GM12864 (cell line): ENCODE results near the gene UBAP1L.
"Not testable (repeated sequence)": the region's sequence is repeated elsewhere in the genome, so short reads cannot be mapped to it uniquely, and the experiment has no call there.

Experiments
- DNase-seq: peaks from one replicate; pipeline ENCODE4 v3.0.0-alpha.2; 2011; ENCODE audit warnings: low read depth
- H3K4me3 ChIP-seq: 2 replicates; pipeline ENCODE4 v1.5.1; 2011; ENCODE audit warnings: mild to moderate bottlenecking, low read depth, low read length, control low read depth
- TF ChIP-seq, protein P1 (sequence below): IDR thresholded peaks from 2 replicates; pipeline ENCODE4 v1.5.1; 2011; ENCODE audit warnings: low read depth, mild to moderate bottlenecking, moderate library complexity, low read length, control low read depth, inconsistent platforms; ENCODE audit errors: missing control alignments

The UBAP1L gene

DNA sequence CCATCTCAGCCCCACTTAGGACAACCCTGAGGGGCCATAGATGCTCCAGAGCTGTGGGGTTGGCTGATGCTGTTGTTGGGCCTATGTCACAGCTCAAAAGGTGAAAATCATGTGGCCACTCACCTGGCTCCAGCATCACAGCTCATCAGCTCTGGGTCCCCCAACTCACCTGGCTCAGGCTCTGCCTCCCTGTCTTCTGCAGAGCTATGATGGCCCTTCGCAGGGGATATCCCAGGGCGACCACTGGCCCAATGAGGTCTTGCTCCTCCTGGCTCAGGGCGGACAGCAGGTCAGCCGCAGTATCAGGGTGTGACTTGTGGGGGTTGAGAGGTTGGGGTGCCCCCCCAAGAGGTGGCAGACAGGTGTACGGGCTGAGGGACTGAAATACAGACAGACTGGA, 15.7 kb downstream of the UBAP1L start:
- TF ChIP-seq, protein P1, sequence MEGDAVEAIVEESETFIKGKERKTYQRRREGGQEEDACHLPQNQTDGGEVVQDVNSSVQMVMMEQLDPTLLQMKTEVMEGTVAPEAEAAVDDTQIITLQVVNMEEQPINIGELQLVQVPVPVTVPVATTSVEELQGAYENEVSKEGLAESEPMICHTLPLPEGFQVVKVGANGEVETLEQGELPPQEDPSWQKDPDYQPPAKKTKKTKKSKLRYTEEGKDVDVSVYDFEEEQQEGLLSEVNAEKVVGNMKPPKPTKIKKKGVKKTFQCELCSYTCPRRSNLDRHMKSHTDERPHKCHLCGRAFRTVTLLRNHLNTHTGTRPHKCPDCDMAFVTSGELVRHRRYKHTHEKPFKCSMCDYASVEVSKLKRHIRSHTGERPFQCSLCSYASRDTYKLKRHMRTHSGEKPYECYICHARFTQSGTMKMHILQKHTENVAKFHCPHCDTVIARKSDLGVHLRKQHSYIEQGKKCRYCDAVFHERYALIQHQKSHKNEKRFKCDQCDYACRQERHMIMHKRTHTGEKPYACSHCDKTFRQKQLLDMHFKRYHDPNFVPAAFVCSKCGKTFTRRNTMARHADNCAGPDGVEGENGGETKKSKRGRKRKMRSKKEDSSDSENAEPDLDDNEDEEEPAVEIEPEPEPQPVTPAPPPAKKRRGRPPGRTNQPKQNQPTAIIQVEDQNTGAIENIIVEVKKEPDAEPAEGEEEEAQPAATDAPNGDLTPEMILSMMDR = no peak
- no peak overlapping the region for H3K4me3 ChIP-seq
- DNase-seq = no peak

DNA sequence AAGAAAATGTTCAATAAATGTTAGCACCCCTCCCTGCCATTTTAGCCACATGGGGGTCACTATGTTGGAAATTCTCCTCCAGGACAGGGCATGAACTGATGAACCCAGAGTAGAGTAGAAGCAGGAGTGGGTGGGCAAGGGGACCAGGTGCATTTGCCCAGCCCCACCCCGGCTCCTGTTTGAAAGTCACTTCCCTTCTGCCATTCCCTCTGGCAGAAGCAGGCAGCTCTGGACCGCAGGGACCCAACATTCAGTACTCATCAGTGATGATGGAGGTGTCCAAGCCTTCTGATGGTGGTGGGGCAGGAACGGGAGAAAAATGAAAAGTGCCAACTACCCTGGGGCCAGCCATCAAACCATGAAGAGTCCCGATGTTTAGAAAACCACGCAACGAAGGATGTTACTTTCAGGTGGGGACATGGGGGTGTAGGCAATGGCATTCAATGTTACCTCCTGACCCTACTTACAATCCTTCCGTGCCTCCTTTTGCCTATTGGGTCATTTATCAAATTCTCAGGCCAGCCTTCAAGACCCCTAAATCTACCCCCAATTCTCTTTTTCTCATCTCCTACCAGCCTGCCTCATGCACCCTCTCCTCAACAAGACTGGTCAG, 17.2 kb downstream of the UBAP1L start:
- DNase-seq = no peak
- H3K4me3 ChIP-seq = no peak overlapping the region
- TF ChIP-seq, protein P1 = no peak

DNA sequence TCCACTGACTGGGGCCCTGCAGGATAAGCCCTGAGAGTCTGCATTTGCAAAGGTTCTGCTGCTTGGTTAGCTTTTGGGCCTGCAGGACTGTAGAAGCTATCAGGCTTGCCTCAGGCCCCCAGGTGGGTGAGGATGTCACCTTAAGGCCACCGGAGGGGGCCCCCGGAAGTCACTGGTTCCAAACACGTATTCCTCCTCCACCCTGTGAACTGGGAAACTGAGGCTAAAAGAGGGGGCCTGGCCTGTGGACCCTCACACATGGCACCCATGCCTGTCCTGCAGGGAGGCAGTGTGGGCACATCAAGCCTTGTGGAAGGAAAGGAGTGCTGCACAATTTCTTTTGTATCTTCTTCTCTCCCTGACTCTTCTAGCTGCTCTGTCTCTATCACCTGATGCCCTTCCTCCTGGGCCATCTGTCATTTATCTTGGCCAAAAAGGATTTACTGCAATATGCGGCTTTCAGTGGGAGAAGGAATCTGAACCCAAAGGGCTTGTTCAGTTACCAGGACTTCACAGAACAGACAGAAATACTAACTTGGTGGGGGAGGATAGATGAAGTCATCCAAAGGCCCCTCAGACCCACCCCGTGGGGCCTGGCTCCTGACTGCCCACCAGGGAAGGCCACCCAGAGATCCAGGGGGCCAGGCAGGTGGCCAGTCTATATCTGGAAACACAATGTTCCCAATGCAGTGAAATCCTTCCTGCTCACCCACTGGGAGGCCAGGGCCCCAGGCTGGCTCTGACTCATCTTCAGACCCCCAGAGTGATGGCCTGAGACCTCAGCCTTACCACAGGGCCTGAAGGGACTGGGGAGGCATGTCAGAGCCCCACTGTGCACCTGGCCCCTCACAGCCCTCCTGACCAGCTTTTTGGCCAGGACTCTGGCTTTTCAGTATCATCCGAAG, 18.3 kb downstream of the UBAP1L start:
- H3K4me3 ChIP-seq = no peak overlapping the region
- DNase-seq = no peak
- TF ChIP-seq, protein P1 = no peak

DNA sequence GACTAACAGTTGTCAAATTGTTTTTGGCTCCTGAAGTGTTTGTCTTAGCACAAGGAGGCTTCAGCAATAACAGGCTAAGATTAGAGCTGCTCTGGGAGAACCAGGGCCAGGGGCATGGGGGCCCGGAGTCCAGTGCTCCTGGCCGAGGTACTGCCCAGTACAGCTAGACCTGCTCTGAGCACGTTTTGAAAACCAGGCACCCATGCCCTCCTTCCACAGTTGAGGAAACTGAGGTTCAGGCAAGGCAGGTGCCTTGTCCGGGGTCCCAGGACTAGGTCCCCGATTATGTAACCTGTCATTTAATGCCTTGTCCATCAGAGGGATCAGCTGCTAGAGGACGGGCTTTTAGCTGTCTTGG, 19.3 kb downstream of the UBAP1L start:
- DNase-seq = no peak
- TF ChIP-seq, protein P1 = no peak

DNA sequence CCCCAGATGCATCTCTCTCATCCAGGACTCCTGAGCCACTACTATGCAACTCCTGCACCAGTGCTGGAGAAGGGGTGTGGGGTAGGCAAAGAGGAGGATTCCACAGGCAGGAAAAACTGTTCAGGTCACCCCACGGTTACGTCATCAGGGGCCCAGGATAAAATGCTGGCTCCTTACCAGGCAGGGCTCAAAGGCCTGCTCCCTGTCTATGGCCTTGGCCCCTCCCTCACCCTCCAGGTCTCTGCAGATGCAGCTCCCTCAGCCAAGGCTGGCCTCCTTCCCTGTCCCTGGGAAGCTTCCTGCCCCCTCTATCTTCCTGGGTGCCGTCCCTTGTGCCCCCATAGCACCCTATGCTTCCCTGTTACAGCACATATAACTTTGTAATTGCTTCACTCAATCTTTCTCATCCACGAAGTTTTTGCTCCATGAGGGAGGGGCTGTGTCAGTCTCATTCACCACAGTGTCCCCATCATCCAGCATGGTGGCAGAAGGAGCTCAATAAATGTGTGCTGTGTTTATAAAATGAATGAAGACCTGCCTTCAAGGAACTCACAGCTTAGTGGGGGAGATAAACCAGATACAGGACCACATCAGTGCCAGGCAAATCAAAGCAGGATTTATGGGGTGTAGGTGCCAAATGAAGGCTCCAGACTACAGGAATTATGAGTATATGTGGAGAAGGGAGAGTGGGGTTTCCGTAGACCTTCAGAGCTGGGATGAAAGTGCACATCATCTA, 19.8 kb downstream of the UBAP1L start:
- TF ChIP-seq, protein P1 = no peak
- no peak overlapping the region for H3K4me3 ChIP-seq
- no peak for DNase-seq

More for the DNA sequence above, 19.3 kb downstream of the UBAP1L start:
- H3K4me3 ChIP-seq = no peak overlapping the region

DNA sequence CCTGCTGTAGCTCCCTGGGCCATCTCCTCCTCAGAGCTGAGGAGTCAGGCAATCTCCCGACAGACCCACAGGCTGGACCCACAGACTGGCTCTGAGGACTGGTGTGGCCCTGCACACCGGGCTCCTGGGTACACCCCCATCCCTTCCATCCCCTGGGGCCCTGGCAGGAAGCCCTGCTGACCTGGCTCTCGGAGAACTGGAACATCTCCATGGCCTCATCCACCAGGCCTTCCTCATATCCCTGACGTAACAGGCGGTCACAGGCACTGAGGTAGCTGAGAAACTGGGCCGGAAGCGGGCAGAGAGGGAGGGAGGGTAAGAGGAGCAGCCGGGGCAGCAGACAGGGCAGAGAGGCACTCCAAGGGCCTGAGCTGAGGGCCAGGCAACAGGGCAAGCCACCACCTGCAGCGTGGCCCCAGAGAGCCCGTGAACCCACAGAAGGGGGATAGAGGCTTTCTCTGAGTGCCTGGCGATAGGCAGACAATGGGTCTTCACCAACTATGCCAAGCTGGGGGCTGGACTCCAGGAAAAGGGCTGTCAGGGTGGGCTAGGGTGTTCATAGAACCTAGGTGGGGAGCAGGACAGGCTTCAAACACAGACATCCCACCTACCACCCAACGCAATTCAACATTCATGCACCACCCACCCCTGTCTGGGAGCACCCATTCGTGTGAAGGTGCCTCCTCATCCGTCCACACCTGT, 20.6 kb downstream of the UBAP1L start:
- TF ChIP-seq, protein P1 = no peak
- no peak for DNase-seq
- H3K4me3 ChIP-seq = no peak overlapping the region

DNA sequence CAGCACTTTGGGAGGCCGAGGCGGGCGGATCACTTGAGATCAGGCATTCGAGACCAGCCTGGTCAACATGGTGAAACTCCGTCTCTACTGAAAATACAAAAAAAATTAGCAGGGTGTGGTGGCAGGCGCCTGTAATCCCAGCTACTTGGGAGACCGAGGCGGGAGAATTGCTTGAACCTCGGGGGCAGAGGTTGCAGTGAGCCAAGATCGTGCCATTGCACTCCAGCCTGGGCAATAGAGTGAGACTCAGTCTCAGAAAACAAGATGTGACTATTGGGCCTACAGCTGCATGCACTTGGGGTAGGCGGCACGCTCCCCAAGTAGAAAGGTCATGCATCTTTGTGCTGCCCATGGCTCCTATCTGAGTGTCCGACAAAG, 21.2 kb downstream of the UBAP1L start:
- not testable (repeated sequence) for H3K4me3 ChIP-seq, DNase-seq
